NCI-H2196 (cell line): ENCODE measurements around the gene NOPCHAP1.
A peak's percentile ranks its signal among the peaks of the same experiment; 100 is the strongest.

Experiments used
- DNase-seq: peaks from one replicate; lab custom pipeline; 2025; ENCODE audit not compliant: unreplicated experiment; lab: John Stamatoyannopoulos, UW

The NOPCHAP1 gene

DNA sequence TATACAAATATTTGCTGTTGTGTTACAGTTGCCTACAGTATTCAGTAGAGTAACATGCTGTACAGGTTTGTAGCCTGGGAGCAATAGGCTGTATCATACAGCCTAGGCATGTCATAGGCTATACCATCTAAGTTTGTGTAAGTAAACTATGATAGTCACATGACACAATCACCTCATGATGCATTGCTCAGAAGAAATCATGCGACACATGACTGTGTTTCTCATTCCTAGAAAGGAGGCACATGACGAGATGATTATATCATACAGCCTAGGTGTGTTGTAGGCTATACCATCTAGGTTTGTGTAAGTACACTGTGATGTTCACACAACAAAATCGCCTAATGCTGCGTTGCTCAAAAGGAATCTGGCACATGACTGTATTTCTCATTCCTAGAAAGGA lies 31.9 kb downstream of the NOPCHAP1 start:
- DNase-seq, result no peak

DNA sequence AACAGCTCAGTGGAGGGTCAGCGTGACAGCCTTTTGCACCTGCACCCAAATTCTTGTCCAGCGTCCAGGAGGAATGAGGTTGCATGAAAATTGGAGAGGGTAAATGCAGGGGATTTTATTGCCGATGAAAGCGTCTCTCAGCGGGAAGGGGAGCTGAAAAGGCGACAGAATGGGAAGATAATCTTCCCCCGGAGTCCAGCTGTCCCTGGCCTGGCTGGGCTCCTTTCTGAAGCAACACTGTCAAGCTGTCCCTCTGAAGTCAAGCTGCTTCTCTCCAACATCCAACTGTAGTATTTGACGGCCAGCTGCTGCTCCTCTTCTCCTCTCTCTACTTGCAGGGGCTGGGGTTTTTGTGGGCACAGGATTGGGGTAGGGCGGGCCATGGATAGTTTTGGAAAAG lies 32.7 kb downstream of the NOPCHAP1 start:
- DNase-seq, result peak; percentile 27

DNA sequence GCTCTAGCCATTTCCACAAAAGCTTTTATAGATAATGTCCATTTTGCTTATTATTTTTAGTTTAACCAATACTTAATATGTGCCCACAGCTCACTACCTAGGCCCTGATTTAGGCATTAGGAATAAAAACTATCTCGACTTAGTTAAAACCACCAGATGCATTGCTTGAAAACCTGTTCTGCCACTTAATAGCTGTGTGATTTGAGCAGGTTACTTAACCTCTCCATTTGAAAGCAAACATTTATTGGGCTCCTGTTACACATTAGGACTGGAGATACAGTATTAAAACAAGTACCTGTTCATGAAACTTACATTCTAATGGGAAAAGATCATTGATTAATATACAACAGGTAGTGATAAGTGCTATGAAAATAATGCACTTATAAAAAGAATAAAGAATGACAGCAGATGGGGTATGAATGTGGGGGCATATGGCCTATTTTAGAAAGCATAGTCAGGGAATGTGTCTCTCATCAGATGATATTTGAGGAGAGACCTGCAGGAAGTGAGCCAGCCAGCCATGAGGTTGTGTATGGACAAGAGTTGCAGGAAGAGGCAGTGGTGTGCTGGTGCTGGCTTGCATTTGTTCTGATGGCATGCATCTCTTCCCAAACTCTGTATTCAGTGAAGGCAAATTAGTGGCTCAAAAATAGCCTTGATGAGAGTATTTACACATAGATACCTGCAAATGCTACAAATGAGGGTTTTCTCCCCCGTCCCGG lies 34.3 kb downstream of the NOPCHAP1 start:
- DNase-seq, result peak; percentile 43

DNA sequence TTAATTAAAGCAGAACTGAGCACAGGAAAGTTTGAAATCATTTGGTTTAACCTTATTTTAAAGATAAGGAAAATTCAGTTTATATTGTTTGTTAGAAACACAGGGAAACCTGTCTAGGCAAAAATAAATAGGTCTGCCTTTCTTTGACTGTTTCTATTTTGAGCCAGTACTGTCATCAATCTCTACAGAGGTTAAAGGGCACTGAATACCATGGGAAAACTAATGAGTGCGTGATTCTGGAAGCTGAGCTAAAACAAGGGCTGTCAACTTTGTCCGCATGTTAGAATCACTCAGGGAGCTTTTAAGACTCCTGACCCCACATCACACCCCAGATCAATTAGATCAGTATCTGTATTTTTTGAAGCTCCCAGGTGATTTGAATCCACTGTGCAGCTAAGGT lies 38.8 kb downstream of the NOPCHAP1 start:
- DNase-seq, result no peak

- peak; percentile 26 for DNase-seq
Observed at GRCh38 chr12:105025890-105026289, 39.8 kb downstream of the NOPCHAP1 start.

GRCh38 chr12:105026411-105026810 lies 40.3 kb downstream of the NOPCHAP1 start:
- DNase-seq, result no peak

- peak; percentile 57 for DNase-seq
Observed at GRCh38 chr12:105030820-105031807, 45.0 kb downstream of the NOPCHAP1 start.

- no peak for DNase-seq
Observed at GRCh38 chr12:105032703-105033357, 46.7 kb downstream of the NOPCHAP1 start.

- no peak for DNase-seq
Observed at GRCh38 chr12:105033851-105034250, 47.7 kb downstream of the NOPCHAP1 start.
